CD4-positive, alpha-beta T cell (primary cell): ENCODE measurements around the gene ISCU. TPM values are rescaled to one million over a fixed set of nuclear protein-coding genes. Genes with fewer than 3 reads are reported as not detected.
A peak's percentile ranks its signal among the peaks of the same experiment; 100 is the strongest.

ENCODE experiments used
- ATAC-seq: fragments of 200-7000 bp; cut with Tn5 transposase; one replicate; pipeline ENCODE4 v1.10.0; 2022; ENCODE audit warnings: mild to moderate bottlenecking; ENCODE audit not compliant: poor library complexity
- CTCF ChIA-PET: fragments of 350-600 bp; sonication (Branson Sonifier 250); formaldehyde crosslinking; loops from one replicate; lab custom pipeline; 2021; ENCODE audit warnings: antibody characterized with exemption, inconsistent platforms; lab: Charles Lee
- POLR2A ChIA-PET: fragments of 350-600 bp; sonication (Branson Sonifier 250); formaldehyde crosslinking; loops from one replicate; lab custom pipeline; 2021; ENCODE audit warnings: antibody characterized with exemption, inconsistent platforms; lab: Charles Lee
- DNase-seq, 14 experiments: peaks; one replicate each; pipeline ENCODE4 v3.0.0-alpha.2; 2013 to 2020; ENCODE audit warnings: mixed read lengths in 2 of 14
- H3K27ac ChIP-seq, 2 donors: one replicate each; pipeline versions ENCODE4 v1.5.1 to v1.7.0; 2013; ENCODE audit warnings: low read length in 2 of 2, low read depth in 1 of 2, mild to moderate bottlenecking in 1 of 2
- H3K27me3 ChIP-seq, 2 experiments: 1 replicate in 1 of 2; 2 replicates in 1 of 2; pipeline versions ENCODE4 v1.6.1 to v1.7.0; 2013; ENCODE audit warnings: low read length in 2 of 2, control low read depth in 1 of 2, mild to moderate bottlenecking in 1 of 2, moderate library complexity in 1 of 2; ENCODE audit not compliant: insufficient read depth in 2 of 2, control insufficient read depth in 1 of 2
- H3K36me3 ChIP-seq: one replicate; pipeline ENCODE4 v1.6.1; 2013; ENCODE audit warnings: low read length, control low read depth; ENCODE audit not compliant: insufficient read depth
- H3K4me1 ChIP-seq: one replicate; pipeline ENCODE4 v1.6.1; 2013; ENCODE audit warnings: low read length, control low read depth; ENCODE audit not compliant: insufficient read depth
- H3K4me3 ChIP-seq: one replicate; pipeline ENCODE4 v1.5.1; 2013; ENCODE audit warnings: mild to moderate bottlenecking, low read length, moderate library complexity
- H3K9me3 ChIP-seq, 2 experiments: 1 replicate in 1 of 2; 2 replicates in 1 of 2; pipeline versions ENCODE4 v1.6.1 to v1.7.0; 2013; ENCODE audit warnings: low read length in 2 of 2, mild to moderate bottlenecking in 2 of 2, control low read depth in 1 of 2, moderate library complexity in 1 of 2; ENCODE audit not compliant: control insufficient read depth in 1 of 2, insufficient read depth in 1 of 2
- H3K27ac Mint-ChIP-seq: one replicate; pipeline ENCODE4 v1.8.0; 2020; ENCODE audit warnings: mixed read lengths
- H3K27me3 Mint-ChIP-seq: one replicate; pipeline ENCODE4 v1.8.0; 2021; ENCODE audit warnings: mixed read lengths
- H3K36me3 Mint-ChIP-seq: one replicate; pipeline ENCODE4 v1.8.0; 2021; ENCODE audit warnings: low read depth, mixed read lengths
- H3K4me1 Mint-ChIP-seq: one replicate; pipeline ENCODE4 v1.8.0; 2021; ENCODE audit warnings: low read depth, mixed read lengths
- H3K4me3 Mint-ChIP-seq: one replicate; pipeline ENCODE4 v1.8.0; 2020; ENCODE audit warnings: mild to moderate bottlenecking, mixed read lengths
- H3K9me3 Mint-ChIP-seq: one replicate; pipeline ENCODE4 v1.8.0; 2020; ENCODE audit warnings: mixed read lengths
- intact Hi-C, 2 experiments: fragments of 100-400 bp; cut with DNase I in 1 of 2; cut with micrococcal nuclease in 1 of 2; formaldehyde crosslinking; loops; one replicate each; pipeline versions ENCODE4 v1.15.1 to v1.9.0; 2023 to 2025; cut with DNase I, micrococcal nuclease
- total RNA-seq, 174 experiments: library from RNA in 2 of 174; stranded (reverse) in 2 of 174; gene quantifications; one replicate each; pipeline ENCODE4 v1.2.3 and lab custom pipeline; 2021 to 2026
- TF ChIP-seq, protein P1 (sequence below): fragments of 200-600 bp; IDR thresholded peaks from one replicate; pipeline ENCODE4 v1.8.0; 2022; ENCODE audit warnings: antibody characterized with exemption, mild to moderate bottlenecking

Gene ISCU
- total RNA-seq, 2 experiments from 2014 or later = 269 to 270 TPM

DNA sequence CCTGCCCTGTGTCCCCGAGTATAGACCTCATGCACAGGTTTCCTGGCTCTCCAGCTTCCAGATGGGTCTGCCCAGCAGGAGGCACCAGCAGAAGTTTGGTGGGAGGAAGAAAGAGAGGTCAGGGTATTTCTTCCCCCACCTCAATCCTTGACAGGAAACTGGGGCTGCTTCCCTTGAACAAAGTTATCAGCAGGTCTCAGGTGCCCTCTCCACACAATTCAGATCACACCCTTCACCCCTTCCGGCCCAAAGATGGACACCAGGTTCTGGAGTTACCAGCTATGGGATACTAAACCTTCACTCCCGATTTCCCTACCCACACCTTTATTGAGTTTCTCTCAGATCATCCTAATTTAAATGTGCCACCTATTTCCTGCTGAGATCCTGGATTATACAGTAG lies 2.6 kb upstream of the ISCU start:
- peaks cover 80% of the 10 kb centered on the region for H3K4me1 Mint-ChIP-seq
- POLR2A ChIA-PET = interaction anchor here (1.3 to 8.0 kb wide), 4 partner anchors 19 to 105 kb away, joined by 3 to 164 read pairs (median 50); partner anchors contain the start of gene SELPLG
- peak overlapping the region; percentile 96 for H3K27ac Mint-ChIP-seq
- peaks cover 36% of the 10 kb centered on the region for H3K36me3 ChIP-seq
- CTCF ChIA-PET = interaction anchor here (1.3 to 2.3 kb wide), 4 partner anchors 58 to 533 kb away, joined by 3 to 6 read pairs (median 5); partner anchors contain the start of gene ALKBH2
- no peaks in the 10 kb centered on the region for H3K9me3 Mint-ChIP-seq
- DNase-seq = no peak
- H3K4me3 Mint-ChIP-seq = peak overlapping the region; percentile 99
- no peaks in the 10 kb centered on the region for H3K9me3 ChIP-seq
- intact Hi-C loops = loop anchor here (2.0 to 5.0 kb wide), 7 partner anchors 42 to 872 kb away; partner anchors contain the start of genes USP30 (in 2 of the 2), ALKBH2 (in 1 of the 2), CORO1C (in 1 of the 2) and FICD (in 1 of the 2)
- TF ChIP-seq, protein P1, sequence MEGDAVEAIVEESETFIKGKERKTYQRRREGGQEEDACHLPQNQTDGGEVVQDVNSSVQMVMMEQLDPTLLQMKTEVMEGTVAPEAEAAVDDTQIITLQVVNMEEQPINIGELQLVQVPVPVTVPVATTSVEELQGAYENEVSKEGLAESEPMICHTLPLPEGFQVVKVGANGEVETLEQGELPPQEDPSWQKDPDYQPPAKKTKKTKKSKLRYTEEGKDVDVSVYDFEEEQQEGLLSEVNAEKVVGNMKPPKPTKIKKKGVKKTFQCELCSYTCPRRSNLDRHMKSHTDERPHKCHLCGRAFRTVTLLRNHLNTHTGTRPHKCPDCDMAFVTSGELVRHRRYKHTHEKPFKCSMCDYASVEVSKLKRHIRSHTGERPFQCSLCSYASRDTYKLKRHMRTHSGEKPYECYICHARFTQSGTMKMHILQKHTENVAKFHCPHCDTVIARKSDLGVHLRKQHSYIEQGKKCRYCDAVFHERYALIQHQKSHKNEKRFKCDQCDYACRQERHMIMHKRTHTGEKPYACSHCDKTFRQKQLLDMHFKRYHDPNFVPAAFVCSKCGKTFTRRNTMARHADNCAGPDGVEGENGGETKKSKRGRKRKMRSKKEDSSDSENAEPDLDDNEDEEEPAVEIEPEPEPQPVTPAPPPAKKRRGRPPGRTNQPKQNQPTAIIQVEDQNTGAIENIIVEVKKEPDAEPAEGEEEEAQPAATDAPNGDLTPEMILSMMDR = no peak
- no peak for ATAC-seq
- no peak overlapping the region for H3K27ac ChIP-seq
- H3K4me1 ChIP-seq = peaks cover 72% of the 10 kb centered on the region
- H3K4me3 ChIP-seq = peak overlapping the region; percentile 97
- peaks cover 75% of the 10 kb centered on the region for H3K36me3 Mint-ChIP-seq
- H3K27me3 Mint-ChIP-seq = no peaks in the 10 kb centered on the region
- no peaks in the 10 kb centered on the region for H3K27me3 ChIP-seq

DNA sequence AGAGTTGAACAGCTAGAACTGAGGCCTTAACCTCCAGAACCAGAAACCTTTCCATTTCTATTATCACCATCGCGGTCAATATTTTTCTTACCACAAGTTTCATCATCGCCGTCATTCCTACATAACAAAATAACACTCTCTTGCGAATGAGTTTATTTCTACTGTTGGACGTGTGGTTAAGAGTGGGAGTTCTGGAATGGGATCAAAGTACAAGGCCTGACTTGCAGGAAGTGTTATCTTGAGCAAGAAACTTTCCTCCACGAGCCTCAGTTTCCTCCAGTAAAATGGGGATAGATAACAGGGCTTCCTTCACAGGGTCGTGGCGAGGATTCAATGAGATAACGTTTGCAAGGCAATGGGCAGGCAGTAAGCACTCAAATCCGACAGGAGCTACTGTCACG lies 2.1 kb upstream of the ISCU start:
- ATAC-seq (no peak), DNase-seq (no peak)
- H3K4me1 ChIP-seq = peaks cover 69% of the 10 kb centered on the region
- H3K27me3 ChIP-seq = no peaks in the 10 kb centered on the region
- no peaks in the 10 kb centered on the region for H3K9me3 Mint-ChIP-seq
- TF ChIP-seq, protein P1 = no peak
- peak overlapping the region; percentile 99 for H3K4me3 Mint-ChIP-seq
- peaks cover 74% of the 10 kb centered on the region for H3K4me1 Mint-ChIP-seq
- peak overlapping the region; percentile 97 for H3K4me3 ChIP-seq
- ChIA-PET CTCF (interaction anchor here (0.9 to 2.3 kb wide), 5 partner anchors 48 to 552 kb away, joined by 3 to 6 read pairs (median 5); partner anchors contain the start of gene ALKBH2), POLR2A (interaction anchor here (1.0 to 8.0 kb wide), 16 partner anchors 9 to 297 kb away, joined by 3 to 164 read pairs (median 7); partner anchors contain the start of genes FICD, SELPLG and SSH1)
- no peaks in the 10 kb centered on the region for H3K9me3 ChIP-seq
- H3K27me3 Mint-ChIP-seq = no peaks in the 10 kb centered on the region
- peaks cover 72% of the 10 kb centered on the region for H3K36me3 Mint-ChIP-seq
- H3K27ac Mint-ChIP-seq = peak overlapping the region; percentile 96
- H3K27ac ChIP-seq = peak overlapping the region; percentile 92 to 94
- intact Hi-C loops = loop anchor here (2.0 to 5.0 kb wide), 7 partner anchors 43 to 873 kb away; partner anchors contain the start of genes USP30 (in 2 of the 2), ALKBH2 (in 1 of the 2), CORO1C (in 1 of the 2) and FICD (in 1 of the 2)
- peaks cover 42% of the 10 kb centered on the region for H3K36me3 ChIP-seq

DNA sequence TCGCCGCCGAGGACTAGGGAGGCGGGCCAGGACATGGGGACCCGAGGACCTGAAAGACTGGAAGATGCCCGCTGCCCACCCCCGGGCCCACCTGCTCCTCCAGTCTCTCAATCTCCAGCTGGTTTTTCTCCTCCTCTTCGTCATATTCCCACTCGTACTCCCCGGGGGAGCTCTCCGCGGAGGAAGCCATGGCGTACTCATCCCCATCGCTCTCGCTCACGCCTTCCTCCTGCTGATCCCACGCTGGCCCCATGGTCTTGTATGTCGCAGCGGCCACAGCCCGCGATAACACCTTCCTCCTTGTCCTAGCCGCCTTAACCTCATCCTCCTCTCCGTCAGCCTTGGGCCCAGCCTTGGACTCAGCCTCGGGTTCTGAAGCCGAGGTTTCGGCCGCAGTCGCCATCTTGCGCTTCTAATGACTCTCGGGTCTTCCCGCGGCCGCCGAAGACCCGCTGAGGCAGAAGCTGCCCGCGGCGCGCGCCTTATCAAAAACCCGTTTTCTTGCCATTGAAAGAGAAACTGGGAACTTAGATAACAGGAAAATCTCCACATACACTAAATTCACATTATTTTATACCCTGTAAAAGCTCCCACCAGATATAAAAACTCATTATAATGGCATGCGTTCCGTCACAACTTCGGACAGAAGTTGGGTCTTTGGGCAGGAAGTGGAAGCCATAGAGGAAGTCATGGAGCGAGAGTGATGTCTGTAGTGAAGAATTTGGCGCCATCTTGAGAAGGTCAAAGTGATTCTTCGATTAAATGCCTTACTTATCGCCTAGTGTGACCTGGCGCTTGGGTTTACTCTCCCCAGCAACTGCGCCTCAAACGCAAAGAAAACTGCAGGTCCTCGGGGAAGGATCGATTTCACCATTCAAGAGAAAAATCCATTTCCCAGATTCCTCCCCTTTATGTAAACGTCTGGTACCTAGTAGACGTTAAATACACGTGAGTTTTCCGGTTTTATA lies 1.4 kb upstream of the ISCU start, which contains the start of gene SART3:
Gene SART3, minus strand, starts transcription at position 422 of the 968 bp plus-strand sequence. Its CDS starts 19 bp downstream, at position 403.
- Mint-ChIP-seq H3K9me3 (no peaks in the 10 kb centered on the region), H3K4me1 (peaks cover 74% of the 10 kb centered on the region), H3K36me3 (peaks cover 73% of the 10 kb centered on the region), H3K27ac (peak within 1 kb of the TSS; percentile 96), H3K4me3 (peak within 1 kb of the TSS; percentile 99), H3K27me3 (no peaks in the 10 kb centered on the region)
- TF ChIP-seq, protein P1 = no peak
- H3K27ac ChIP-seq = peak within 1 kb of the TSS; percentile 92 to 94
- no peaks in the 10 kb centered on the region for H3K27me3 ChIP-seq
- ChIA-PET POLR2A (interaction anchor here (0.7 to 8.0 kb wide), 20 partner anchors 8 to 538 kb away, joined by 3 to 164 read pairs (median 6); partner anchors contain the start of genes FICD, SELPLG and SSH1), CTCF (interaction anchor here (0.9 to 2.5 kb wide), 5 partner anchors 49 to 551 kb away, joined by 3 to 11 read pairs (median 5); partner anchors contain the start of gene ALKBH2)
- H3K4me3 ChIP-seq = peak within 1 kb of the TSS; percentile 97
- DNase-seq (peak; percentile 70 to 93 (median 78)), ATAC-seq (peak; percentile 53)
- H3K9me3 ChIP-seq = no peaks in the 10 kb centered on the region
- intact Hi-C loops = loop anchor here (2.0 to 5.0 kb wide), 7 partner anchors 44 to 874 kb away; partner anchors contain the start of genes USP30 (in 2 of the 2), ALKBH2 (in 1 of the 2), CORO1C (in 1 of the 2) and FICD (in 1 of the 2)
- H3K36me3 ChIP-seq = peaks cover 43% of the 10 kb centered on the region
- H3K4me1 ChIP-seq = peaks cover 68% of the 10 kb centered on the region
